ENCODE measurements around the gene NFE2L3. TPM values are rescaled to one million over a fixed set of nuclear protein-coding genes. Genes with fewer than 3 reads are reported as not detected.

The NFE2L3 gene
- total and polyA plus RNA-seq, 2 of the 8 experiments (the other 6 are each of a cell fraction or from before 2014, with no cell fraction given): 64.9 to 76.5 TPM

- ChIA-PET POLR2A (ENCODE audit: partially characterized antibody) (interaction anchor here (1.0 to 5.2 kb wide), 4 partner anchors 11 to 49 kb away, joined by 4 to 36 read pairs (median 22); partner anchors contain the start of gene HNRNPA2B1), CTCF (ENCODE audit: partially characterized antibody) (interaction anchor here (1.3 kb wide), 1 partner anchor 70 kb away, joined by 3 read pairs; no protein-coding TSS in a partner anchor)
- H2BK20ac ChIP-seq (ENCODE audit: low read length): no peak overlapping the region
- H3K4me3 ChIP-seq (ENCODE audit: extremely low read depth in 1 of 4, insufficient read depth in 2 of 4, low read depth in 3 of 4, low read length in 4 of 4): no peak overlapping the region
- no peak for FAIRE-seq
- H3K14ac ChIP-seq (ENCODE audit: insufficient read length): no peak overlapping the region
- H3K23me2 ChIP-seq (ENCODE audit: low read depth, low read length): peaks cover 6% of the 10 kb centered on the region
- no peak overlapping the region for H2BK120ac ChIP-seq (replicated peaks; ENCODE audit: low read depth, low read length)
- H2BK15ac ChIP-seq (ENCODE audit: low read length): no peak overlapping the region
- WGBS, 2 experiments (ENCODE audit: extremely low coverage in 1 of 2, insufficient coverage in 1 of 2, insufficient read length in 1 of 2, insufficient replicate concordance in 2 of 2, low coverage in 1 of 2, low lambda C conversion rate in 2 of 2, missing lambda C conversion rate in 1 of 2): 90% methylated on average over 1 of the region's 1 CpG; no CpG with 5 or more reads in 1 of the 2 experiments
- no peaks in the 10 kb centered on the region for H3K36me3 ChIP-seq (ENCODE audit: control insufficient read depth in 2 of 4, insufficient read depth in 4 of 4, low read length in 3 of 4)
- no peak for TF ChIP-seq TCF12 (IDR thresholded peaks at IDR 0.05; ENCODE audit: low read depth, low read length)
- TF ChIP-seq, protein P1, sequence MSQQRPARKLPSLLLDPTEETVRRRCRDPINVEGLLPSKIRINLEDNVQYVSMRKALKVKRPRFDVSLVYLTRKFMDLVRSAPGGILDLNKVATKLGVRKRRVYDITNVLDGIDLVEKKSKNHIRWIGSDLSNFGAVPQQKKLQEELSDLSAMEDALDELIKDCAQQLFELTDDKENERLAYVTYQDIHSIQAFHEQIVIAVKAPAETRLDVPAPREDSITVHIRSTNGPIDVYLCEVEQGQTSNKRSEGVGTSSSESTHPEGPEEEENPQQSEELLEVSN (IDR thresholded peaks at IDR 0.05): no peak
- no peak for TF ChIP-seq RXRA (IDR thresholded peaks at IDR 0.05; ENCODE audit: insufficient read depth, low read depth, low read length)
- no peak for TF ChIP-seq GTF2F1 (IDR thresholded peaks at IDR 0.05; ENCODE audit: borderline replicate concordance, low read depth, low read length)
- no peak for TF ChIP-seq NANOG (IDR thresholded peaks at IDR 0.05; ENCODE audit: insufficient read depth, low read depth, low read length, poor library complexity, severe bottlenecking)
- TF ChIP-seq TAF1 (IDR thresholded peaks at IDR 0.05; ENCODE audit: low read depth, low read length): no peak
- no peak for TF ChIP-seq BACH1 (IDR thresholded peaks at IDR 0.05; ENCODE audit: low read length)
- TF ChIP-seq MAFK (IDR thresholded peaks at IDR 0.05; ENCODE audit: low read depth, low read length): peak; percentile 62; the same call in 1 of the 2 replicates
- H2BK12ac ChIP-seq (ENCODE audit: low read depth, low read length): no peak overlapping the region
- peaks cover 8% of the 10 kb centered on the region for H3K79me1 ChIP-seq (ENCODE audit: low read depth, low read length)
- no peak overlapping the region for H2AFZ ChIP-seq (ENCODE audit: low read length)
- H4K20me1 ChIP-seq (replicated peaks in 1 of 2; ENCODE audit: control insufficient read depth in 1 of 2, insufficient read depth in 2 of 2, low read length in 2 of 2): peaks cover 7 to 11% of the 10 kb centered on the region in 2 experiments
- no peak overlapping the region for H3K27ac ChIP-seq (ENCODE audit: low read depth, low read length)
- no peak overlapping the region for H4K91ac ChIP-seq (replicated peaks; ENCODE audit: insufficient read length, low read length)
- no peak overlapping the region for H4K5ac ChIP-seq (ENCODE audit: insufficient read length, low read depth, low read length)
- H2BK5ac ChIP-seq (ENCODE audit: low read depth, low read length): no peak overlapping the region
- peaks cover 7 to 13% of the 10 kb centered on the region in 2 experiments; a peak in 2 of 4 replicates for H3K9me3 ChIP-seq (ENCODE audit: insufficient read depth in 2 of 2, low read depth in 1 of 2, low read length in 1 of 2)
- H3K56ac ChIP-seq (replicated peaks; ENCODE audit: insufficient read length, low read depth, low read length): no peak overlapping the region
- H3K4me1 ChIP-seq (replicated peaks in 1 of 4; ENCODE audit: control insufficient read depth in 3 of 4, insufficient read depth in 4 of 4, low read length in 3 of 4): peaks cover 0 to 13% (median 8%) of the 10 kb centered on the region in 4 experiments; a peak in 6 of 7 replicates
- H3K18ac ChIP-seq (ENCODE audit: extremely low read depth, low read length): no peak overlapping the region
- H3K4me2 ChIP-seq (ENCODE audit: insufficient read depth in 1 of 2, low read depth in 2 of 2, low read length in 2 of 2): no peak overlapping the region
- H3K23ac ChIP-seq (ENCODE audit: insufficient read length): no peak overlapping the region
- DNase-seq (ENCODE audit: low read depth in 1 of 2, low spot score in 2 of 2): no peak
- no peak overlapping the region for H2AK5ac ChIP-seq (ENCODE audit: low read depth, low read length)
- H3K27me3 ChIP-seq (replicated peaks in 1 of 4; ENCODE audit: control insufficient read depth in 3 of 4, extremely low read depth in 1 of 4, insufficient read depth in 3 of 4, low read length in 3 of 4): peaks cover 0 to under 1% (median 0%) of the 10 kb centered on the region in 4 experiments; a peak in 2 of 7 replicates
- H3K79me2 ChIP-seq (ENCODE audit: control insufficient read depth in 1 of 2, insufficient read depth in 2 of 2, low read length in 2 of 2): peaks cover 0 to 18% of the 10 kb centered on the region in 2 experiments; a peak in 2 of 4 replicates
- no peak overlapping the region for H3K9ac ChIP-seq (replicated peaks in 1 of 4; ENCODE audit: extremely low read depth in 1 of 4, low read depth in 3 of 4, low read length in 3 of 4)
- H3K4ac ChIP-seq (replicated peaks; ENCODE audit: insufficient read length, low read depth, low read length): no peak overlapping the region
- H4K8ac ChIP-seq (ENCODE audit: extremely low read depth, insufficient read depth, low read length): no peak overlapping the region
Measured at GRCh38 chr7:26149391-26149977, 2.5 kb upstream of the NFE2L3 start.
